Measurements from ENCODE around the gene CIAO1.

The CIAO1 gene

DNA sequence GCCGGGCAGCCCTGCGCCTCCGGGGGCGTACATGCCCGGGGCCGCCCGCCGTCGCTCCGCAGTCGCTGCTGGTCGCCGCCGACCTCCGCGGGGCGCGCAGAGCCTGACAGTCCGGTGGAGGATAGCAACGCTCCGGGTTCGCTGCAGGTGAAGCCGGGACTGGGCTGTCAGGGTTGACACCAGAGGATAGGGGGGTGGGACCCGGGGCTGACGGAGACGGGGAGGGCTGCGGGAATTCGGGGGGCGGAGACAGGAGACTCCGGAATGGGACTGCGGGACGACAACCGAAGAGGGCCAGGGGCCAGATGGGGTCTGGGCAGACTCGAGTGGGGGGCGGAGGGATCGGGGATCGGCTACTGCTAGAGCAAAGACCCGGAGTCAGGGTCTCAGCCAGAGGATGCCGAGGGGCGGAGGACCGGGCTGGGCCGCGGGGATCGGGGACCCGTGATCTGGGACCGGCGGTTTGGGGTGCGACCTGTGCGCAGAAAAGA is 631 bp upstream of the CIAO1 start:
- H3K4me3 ChIP-seq (ENCODE audit: insufficient read depth, low read length, poor library complexity, severe bottlenecking), result peak overlapping the region; percentile 93
- peaks cover 66% of the 10 kb centered on the region for H3K79me2 ChIP-seq (ENCODE audit: insufficient read depth, low read length)
- TF ChIP-seq EZH2phosphoT487 (conservative IDR thresholded peaks at IDR 0.05; ENCODE audit: low read length), result no peak
- TF ChIP-seq, protein P1, sequence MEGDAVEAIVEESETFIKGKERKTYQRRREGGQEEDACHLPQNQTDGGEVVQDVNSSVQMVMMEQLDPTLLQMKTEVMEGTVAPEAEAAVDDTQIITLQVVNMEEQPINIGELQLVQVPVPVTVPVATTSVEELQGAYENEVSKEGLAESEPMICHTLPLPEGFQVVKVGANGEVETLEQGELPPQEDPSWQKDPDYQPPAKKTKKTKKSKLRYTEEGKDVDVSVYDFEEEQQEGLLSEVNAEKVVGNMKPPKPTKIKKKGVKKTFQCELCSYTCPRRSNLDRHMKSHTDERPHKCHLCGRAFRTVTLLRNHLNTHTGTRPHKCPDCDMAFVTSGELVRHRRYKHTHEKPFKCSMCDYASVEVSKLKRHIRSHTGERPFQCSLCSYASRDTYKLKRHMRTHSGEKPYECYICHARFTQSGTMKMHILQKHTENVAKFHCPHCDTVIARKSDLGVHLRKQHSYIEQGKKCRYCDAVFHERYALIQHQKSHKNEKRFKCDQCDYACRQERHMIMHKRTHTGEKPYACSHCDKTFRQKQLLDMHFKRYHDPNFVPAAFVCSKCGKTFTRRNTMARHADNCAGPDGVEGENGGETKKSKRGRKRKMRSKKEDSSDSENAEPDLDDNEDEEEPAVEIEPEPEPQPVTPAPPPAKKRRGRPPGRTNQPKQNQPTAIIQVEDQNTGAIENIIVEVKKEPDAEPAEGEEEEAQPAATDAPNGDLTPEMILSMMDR (IDR thresholded peaks at IDR 0.05; ENCODE audit: insufficient read depth, low read length, poor library complexity, severe bottlenecking), result no peak

DNA sequence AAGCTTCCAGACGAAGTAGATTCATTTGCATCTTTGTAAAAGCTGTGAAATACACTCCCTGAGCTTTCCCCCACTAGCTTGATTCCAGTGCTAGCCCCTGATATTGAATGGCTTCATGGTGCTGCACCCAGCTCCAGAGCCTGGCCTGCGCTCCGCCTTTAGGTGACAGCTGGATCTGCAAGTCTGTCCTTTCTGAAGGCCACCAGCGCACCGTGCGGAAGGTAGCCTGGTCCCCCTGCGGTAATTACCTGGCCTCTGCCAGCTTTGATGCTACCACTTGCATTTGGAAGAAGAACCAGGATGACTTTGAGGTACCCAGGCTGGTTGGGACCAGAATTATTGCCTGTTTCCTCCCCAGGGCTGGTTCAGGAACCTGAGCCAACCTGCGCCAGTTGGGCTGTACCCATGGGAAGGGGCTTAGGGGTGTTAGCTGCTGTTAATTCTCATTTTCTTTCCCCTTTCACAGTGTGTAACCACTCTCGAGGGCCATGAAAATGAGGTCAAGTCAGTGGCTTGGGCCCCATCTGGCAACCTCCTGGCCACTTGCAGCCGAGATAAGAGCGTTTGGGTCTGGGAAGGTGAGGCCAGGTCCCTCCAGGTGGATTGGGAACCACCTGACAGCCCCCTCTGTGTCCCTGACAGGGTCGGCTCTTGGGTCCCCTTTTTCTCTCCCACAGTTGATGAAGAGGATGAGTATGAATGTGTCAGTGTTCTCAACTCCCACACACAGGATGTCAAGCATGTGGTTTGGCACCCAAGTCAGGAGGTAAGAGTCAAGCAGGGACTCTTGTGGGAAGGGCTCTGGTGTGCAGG is 1.3 kb downstream of the CIAO1 start:
- TF ChIP-seq, protein P1 (IDR thresholded peaks at IDR 0.05; ENCODE audit: insufficient read depth, low read length, poor library complexity, severe bottlenecking), result no peak
- no peaks in the 10 kb centered on the region for H3K27me3 ChIP-seq (ENCODE audit: low read length)
- peak overlapping the region; percentile 89 for H3K4me3 ChIP-seq (ENCODE audit: insufficient read depth, low read length, poor library complexity, severe bottlenecking)
- peak overlapping the region; percentile 62 for H3K4me2 ChIP-seq (ENCODE audit: low read depth, low read length, poor library complexity, severe bottlenecking)
- H3K79me2 ChIP-seq (ENCODE audit: insufficient read depth, low read length), result peaks cover 49% of the 10 kb centered on the region
- peaks cover 3% of the 10 kb centered on the region; the same call in 1 of the 2 replicates for H3K36me3 ChIP-seq (ENCODE audit: low read length)
- H3K9me2 ChIP-seq (replicated peaks; ENCODE audit: insufficient read depth, low read length), result no peaks in the 10 kb centered on the region
- H3K9me3 ChIP-seq (ENCODE audit: insufficient read depth, low read length), result no peaks in the 10 kb centered on the region
- H3F3A ChIP-seq (ENCODE audit: insufficient read depth), result peaks cover 11% of the 10 kb centered on the region; the same call in 1 of the 2 replicates
- peak overlapping the region; percentile 81 for H3K9ac ChIP-seq (ENCODE audit: low read length)
- no peak overlapping the region for H3K27ac ChIP-seq (ENCODE audit: low read depth, low read length)
- H2AFZ ChIP-seq (ENCODE audit: low read depth, low read length, severe bottlenecking), result no peak overlapping the region
- H4K20me1 ChIP-seq (ENCODE audit: low read depth, low read length), result no peaks in the 10 kb centered on the region

More for the DNA sequence above, 631 bp upstream of the CIAO1 start:
- no peaks in the 10 kb centered on the region for H3K9me2 ChIP-seq (replicated peaks; ENCODE audit: insufficient read depth, low read length)
- H3K9me3 ChIP-seq (ENCODE audit: insufficient read depth, low read length), result no peaks in the 10 kb centered on the region
- H3K27ac ChIP-seq (ENCODE audit: low read depth, low read length), result peak overlapping the region; percentile 40
- H3K36me3 ChIP-seq (ENCODE audit: low read length), result peaks cover 3% of the 10 kb centered on the region; the same call in 1 of the 2 replicates
- H4K20me1 ChIP-seq (ENCODE audit: low read depth, low read length), result no peaks in the 10 kb centered on the region
- H3F3A ChIP-seq (ENCODE audit: insufficient read depth), result no peaks in the 10 kb centered on the region
- peak overlapping the region; percentile 72 for H3K4me2 ChIP-seq (ENCODE audit: low read depth, low read length, poor library complexity, severe bottlenecking)
- H3K27me3 ChIP-seq (ENCODE audit: low read length), result no peaks in the 10 kb centered on the region
- peak overlapping the region; percentile 77 for H2AFZ ChIP-seq (ENCODE audit: low read depth, low read length, severe bottlenecking)
- peak overlapping the region; percentile 81 for H3K9ac ChIP-seq (ENCODE audit: low read length)

DNA sequence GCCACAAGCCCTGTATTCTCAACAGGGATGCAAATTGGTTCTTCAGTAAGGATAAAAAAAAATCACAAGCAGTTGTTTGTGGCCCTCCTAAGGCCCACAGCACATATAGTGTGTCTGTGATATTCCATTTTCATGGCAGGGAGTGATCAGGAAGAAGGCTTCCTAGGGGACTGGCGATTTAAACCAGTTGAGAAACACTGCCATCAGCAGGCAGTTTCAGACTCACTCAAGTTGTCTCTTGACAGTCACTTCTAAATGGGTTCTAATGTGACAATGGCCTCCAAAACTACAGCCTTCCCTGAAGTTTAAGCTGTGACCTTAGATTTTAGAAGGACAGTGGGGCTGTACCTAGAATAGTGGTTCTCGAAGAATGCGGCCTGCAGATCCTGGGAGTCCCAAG is 6.0 kb downstream of the CIAO1 start:
- H3K27ac ChIP-seq (ENCODE audit: low read depth, low read length), result no peak overlapping the region

More for the DNA sequence above, 6.0 kb downstream of the CIAO1 start:
- Histone ChIP-seq H4K20me1 (ENCODE audit: low read depth, low read length) (no peaks in the 10 kb centered on the region), H3K36me3 (ENCODE audit: low read length) (peaks cover 5% of the 10 kb centered on the region; the same call in 1 of the 2 replicates), H3K9me3 (ENCODE audit: insufficient read depth, low read length) (no peaks in the 10 kb centered on the region), H2AFZ (ENCODE audit: low read depth, low read length, severe bottlenecking) (no peak overlapping the region), H3K79me2 (ENCODE audit: insufficient read depth, low read length) (peaks cover 10% of the 10 kb centered on the region), H3K4me2 (ENCODE audit: low read depth, low read length, poor library complexity, severe bottlenecking) (no peak overlapping the region), H3K9me2 (replicated peaks; ENCODE audit: insufficient read depth, low read length) (no peaks in the 10 kb centered on the region), H3K4me3 (ENCODE audit: insufficient read depth, low read length, poor library complexity, severe bottlenecking) (no peak overlapping the region), H3K27me3 (ENCODE audit: low read length) (no peaks in the 10 kb centered on the region), H3F3A (ENCODE audit: insufficient read depth) (peaks cover 29% of the 10 kb centered on the region), H3K9ac (ENCODE audit: low read length) (no peak overlapping the region)
- TF ChIP-seq, protein P1 (IDR thresholded peaks at IDR 0.05; ENCODE audit: insufficient read depth, low read length, poor library complexity, severe bottlenecking), result no peak
- TF ChIP-seq EZH2phosphoT487 (conservative IDR thresholded peaks at IDR 0.05; ENCODE audit: low read length), result no peak
